ENCODE results near the gene ANGPTL4. TPM values are rescaled to one million over a fixed set of nuclear protein-coding genes. Genes with fewer than 3 reads are reported as not detected.
A peak's percentile ranks its signal among the peaks of the same experiment; 100 is the strongest.

Gene ANGPTL4
- total and polyA plus RNA-seq, 2 of the 13 experiments (the other 11 are each of a cell fraction or from before 2014, with no cell fraction given), result 0.80 to 21.7 TPM

GRCh38 chr19:8387688-8388611 is 24.0 kb downstream of the ANGPTL4 start (continued):
- peak; percentile 83 for TF ChIP-seq ZNF12 (CRISPR knock-in tag; IDR thresholded peaks at IDR 0.05)
- TF ChIP-seq IRF9 (CRISPR knock-in tag; IDR thresholded peaks at IDR 0.05; ENCODE audit: borderline replicate concordance), result 0 out of 2 replicates have a peak, but pooled peaks have one; percentile 33
- no peak for TF ChIP-seq KAT7 (CRISPR knock-in tag; IDR thresholded peaks at IDR 0.05; ENCODE audit: borderline replicate concordance)
- TF ChIP-seq ZHX1 (CRISPR knock-in tag; IDR thresholded peaks at IDR 0.05; ENCODE audit: low read depth), result 0 out of 2 replicates have a peak, but pooled peaks have one; percentile 40
- TF ChIP-seq TBL1XR1 (IDR thresholded peaks at IDR 0.05; ENCODE audit: borderline replicate concordance, low read length, partially characterized antibody), result peak; percentile 44
- TF ChIP-seq NR1H2 (CRISPR knock-in tag; IDR thresholded peaks at IDR 0.05; ENCODE audit: borderline replicate concordance, low read depth), result no peak
- no peak for TF ChIP-seq PCBP2 (optimal IDR thresholded peaks at IDR 0.05; ENCODE audit: low read depth, low read length, poor library complexity, severe bottlenecking)
- no peak; the same call in 1 of the 2 replicates for TF ChIP-seq AHR (CRISPR knock-in tag; IDR thresholded peaks at IDR 0.05)
- TF ChIP-seq ATF7 (IDR thresholded peaks at IDR 0.05), result peak; percentile 86
- peak; percentile 79; the same call in 1 of the 2 replicates for TF ChIP-seq ATF7 (CRISPR knock-in tag; IDR thresholded peaks at IDR 0.05)
- no peak for TF ChIP-seq SCMH1 (CRISPR knock-in tag; IDR thresholded peaks at IDR 0.05; ENCODE audit: borderline replicate concordance)
- peak; percentile 66; the same call in 1 of the 2 replicates for TF ChIP-seq KLF6 (CRISPR knock-in tag; IDR thresholded peaks at IDR 0.05)
- peak; percentile 78; the same call in 1 of the 2 replicates for TF ChIP-seq GATA4 (IDR thresholded peaks at IDR 0.05; ENCODE audit: borderline replicate concordance, low read depth)
- TF ChIP-seq ZNF713 (CRISPR knock-in tag; IDR thresholded peaks at IDR 0.05), result no peak
- peak; percentile 73; the same call in 1 of the 2 replicates for TF ChIP-seq CSRNP1 (CRISPR knock-in tag; IDR thresholded peaks at IDR 0.05)
- TF ChIP-seq PITX1 (CRISPR knock-in tag; IDR thresholded peaks at IDR 0.05), result peak; percentile 97
- no peak for TF ChIP-seq HOXA7 (CRISPR knock-in tag; IDR thresholded peaks at IDR 0.05)
- TF ChIP-seq ZNF83 (CRISPR knock-in tag; IDR thresholded peaks at IDR 0.05; ENCODE audit: borderline replicate concordance), result no peak
- TF ChIP-seq CSRNP2 (CRISPR knock-in tag; conservative IDR thresholded peaks at IDR 0.05; ENCODE audit: low read depth), result no peak
- TF ChIP-seq STAT5B (CRISPR knock-in tag; IDR thresholded peaks at IDR 0.05), result no peak
- peak; percentile 61 for TF ChIP-seq MAFF (IDR thresholded peaks at IDR 0.05; ENCODE audit: low read depth, low read length)
